Peyer's patch (tissue), 4 donors: ENCODE measurements around the gene HSPA13. TPM values are rescaled to one million over a fixed set of nuclear protein-coding genes. Genes with fewer than 3 reads are reported as not detected.
A peak's percentile ranks its signal among the peaks of the same experiment; 100 is the strongest.

Source experiments
- DNase-seq, 3 donors: peaks; one replicate each; pipeline ENCODE4 v3.0.0-alpha.2; 2017 to 2019
- H3K27ac ChIP-seq, 4 donors: fragments of 200-600 bp; sonication (generic); one replicate each; pipeline ENCODE4 v1.5.1; 2016 to 2019
- H3K27me3 ChIP-seq, 2 donors: fragments of 200-600 bp; sonication (generic); one replicate each; pipeline ENCODE4 v1.5.1; 2019
- H3K36me3 ChIP-seq, 3 donors: fragments of 200-600 bp; sonication (generic); one replicate each; pipeline ENCODE4 v1.5.1; 2016 to 2019
- H3K4me1 ChIP-seq, 4 donors: fragments of 200-600 bp; sonication (generic); one replicate each; pipeline ENCODE4 v1.5.1; 2016 to 2019
- H3K4me3 ChIP-seq, 4 donors: fragments of 200-600 bp; sonication (generic); 1 replicate in 3 of 4; 2 replicates in 1 of 4; pipeline ENCODE4 v1.5.1; 2016 to 2019; ENCODE audit warnings: mild to moderate bottlenecking in 1 of 4
- H3K9me3 ChIP-seq, 4 donors: fragments of 200-600 bp; sonication (generic); one replicate each; pipeline ENCODE4 v1.5.1; 2016 to 2019; ENCODE audit warnings: mild to moderate bottlenecking in 1 of 4
- CTCF ChIP-seq, 6 experiments: fragments of 450-650 bp in 4 of 6; fragments of 200-600 bp in 2 of 6; sonication (generic) in 1 of 6; IDR thresholded peaks; one replicate each; pipeline ENCODE4 v1.5.1; 2017 to 2019; ENCODE audit warnings: antibody characterized with exemption in 6 of 6, mild to moderate bottlenecking in 3 of 6, moderate library complexity in 1 of 6
- POLR2A ChIP-seq, 2 donors: fragments of 450-650 bp; IDR thresholded peaks; one replicate each; pipeline ENCODE4 v1.5.1; 2017; ENCODE audit warnings: antibody characterized with exemption in 2 of 2, mild to moderate bottlenecking in 2 of 2, moderate library complexity in 2 of 2
- total RNA-seq, 4 donors: library from RNA; depleted of rRNA; stranded (reverse); fragments of >200 nt; gene quantifications; one replicate each; pipeline ENCODE4 v1.1.0, GENCODE V29; 2016

HSPA13 gene
- total RNA-seq, 4 donors from 2014 or later, result 3.7 to 9.1 (median 6.0) TPM

GRCh38 chr21:14382486-14382834 lies 486 bp downstream of the HSPA13 start:
- Histone ChIP-seq H3K9me3 (no peaks in the 10 kb centered on the region), H3K4me3 (peak overlapping the region; percentile 64 to 95 (median 68)), H3K4me1 (peaks cover 0 to 27% (median 6%) of the 10 kb centered on the region in 4 donors), H3K27me3 (no peaks in the 10 kb centered on the region), H3K27ac (peak overlapping the region; percentile 71 to 89 (median 83)), H3K36me3 (peaks cover 0 to 7% (median 0%) of the 10 kb centered on the region in 3 donors)
- TF ChIP-seq CTCF (IDR thresholded peaks at IDR 0.05) (no peak), POLR2A (IDR thresholded peaks at IDR 0.05) (no peak)
- peak in 1 of 3 donors; percentile 32 for DNase-seq

GRCh38 chr21:14376854-14377253 lies 6.1 kb downstream of the HSPA13 start:
- no peaks in the 10 kb centered on the region for H3K9me3 ChIP-seq
- H3K36me3 ChIP-seq, result peaks cover 0 to 42% (median 0%) of the 10 kb centered on the region in 3 donors
- peaks cover 0 to 12% (median under 1%) of the 10 kb centered on the region in 4 donors for H3K4me1 ChIP-seq
- no peak for DNase-seq
- TF ChIP-seq CTCF (IDR thresholded peaks at IDR 0.05) (no peak), POLR2A (IDR thresholded peaks at IDR 0.05) (no peak)
- H3K27me3 ChIP-seq, result no peaks in the 10 kb centered on the region
- H3K27ac ChIP-seq, result no peak overlapping the region
- H3K4me3 ChIP-seq, result no peak overlapping the region

- Histone ChIP-seq H3K36me3 (no peaks in the 10 kb centered on the region), H3K27me3 (no peaks in the 10 kb centered on the region), H3K27ac (no peak overlapping the region), H3K4me3 (no peak overlapping the region), H3K9me3 (no peaks in the 10 kb centered on the region), H3K4me1 (no peaks in the 10 kb centered on the region)
- no peak for DNase-seq
- TF ChIP-seq POLR2A (IDR thresholded peaks at IDR 0.05) (no peak), CTCF (IDR thresholded peaks at IDR 0.05) (no peak)
Measured at GRCh38 chr21:14366998-14367397, 15.9 kb downstream of the HSPA13 start.

GRCh38 chr21:14361958-14362357 lies 21.0 kb downstream of the HSPA13 start:
- TF ChIP-seq POLR2A (IDR thresholded peaks at IDR 0.05), result no peak
- no peak for TF ChIP-seq CTCF (IDR thresholded peaks at IDR 0.05)
- no peak for DNase-seq

GRCh38 chr21:14358775-14359174 lies 24.2 kb downstream of the HSPA13 start:
- Histone ChIP-seq H3K36me3 (no peaks in the 10 kb centered on the region), H3K4me1 (no peaks in the 10 kb centered on the region), H3K9me3 (no peaks in the 10 kb centered on the region), H3K27ac (no peak overlapping the region), H3K27me3 (no peaks in the 10 kb centered on the region), H3K4me3 (no peak overlapping the region)
- TF ChIP-seq POLR2A (IDR thresholded peaks at IDR 0.05) (no peak), CTCF (IDR thresholded peaks at IDR 0.05) (no peak)
- no peak for DNase-seq

More at GRCh38 chr21:14361958-14362357, 21.0 kb downstream of the HSPA13 start:
- Histone ChIP-seq H3K36me3 (no peaks in the 10 kb centered on the region), H3K4me1 (no peaks in the 10 kb centered on the region), H3K27ac (no peak overlapping the region), H3K27me3 (no peaks in the 10 kb centered on the region), H3K4me3 (no peak overlapping the region), H3K9me3 (no peaks in the 10 kb centered on the region)

- DNase-seq, result no peak
- H3K27ac ChIP-seq, result no peak overlapping the region
- no peaks in the 10 kb centered on the region for H3K4me1 ChIP-seq
- no peaks in the 10 kb centered on the region for H3K9me3 ChIP-seq
- H3K4me3 ChIP-seq, result no peak overlapping the region
- H3K27me3 ChIP-seq, result no peaks in the 10 kb centered on the region
- no peaks in the 10 kb centered on the region for H3K36me3 ChIP-seq
- TF ChIP-seq CTCF (IDR thresholded peaks at IDR 0.05) (no peak), POLR2A (IDR thresholded peaks at IDR 0.05) (no peak)
Measured at GRCh38 chr21:14356746-14357145, 26.2 kb downstream of the HSPA13 start.
